Karpas-422 (cell line): ENCODE results near the gene ERC1. TPM values are rescaled to one million over a fixed set of nuclear protein-coding genes. Genes with fewer than 3 reads are reported as not detected.
A peak's percentile ranks its signal among the peaks of the same experiment; 100 is the strongest.

Source experiments
- DNase-seq: peaks from one replicate; pipeline ENCODE4 v3.0.0-alpha.2; 2015
- H2AFZ ChIP-seq: fragments of 200-600 bp; sonication (generic); 2 replicates; pipeline ENCODE4 v1.6.1; 2014; ENCODE audit warnings: antibody characterized with exemption, low read length, mixed read lengths
- H3K27ac ChIP-seq: fragments of 200-600 bp; sonication (generic); 2 replicates; pipeline ENCODE4 v1.5.1; 2014; ENCODE audit warnings: mild to moderate bottlenecking, low read length, moderate library complexity
- H3K27me3 ChIP-seq: fragments of 200-600 bp; sonication (generic); 2 replicates; pipeline ENCODE4 v1.6.1; 2014; ENCODE audit warnings: low read length, mixed read lengths
- H3K36me3 ChIP-seq: fragments of 200-600 bp; sonication (generic); 2 replicates; pipeline ENCODE4 v1.6.1; 2014; ENCODE audit warnings: low read length, mixed read lengths; ENCODE audit not compliant: insufficient read depth
- H3K4me1 ChIP-seq: fragments of 200-600 bp; sonication (generic); 2 replicates; pipeline ENCODE4 v1.6.1; 2014; ENCODE audit warnings: mild to moderate bottlenecking, low read length, mixed read lengths
- H3K4me2 ChIP-seq: fragments of 200-600 bp; sonication (generic); 2 replicates; pipeline ENCODE4 v1.6.1; 2014; ENCODE audit warnings: low read length, low read depth, mild to moderate bottlenecking; ENCODE audit not compliant: poor library complexity, severe bottlenecking
- H3K4me3 ChIP-seq: fragments of 200-600 bp; sonication (generic); 2 replicates; pipeline ENCODE4 v1.5.1; 2014; ENCODE audit warnings: mild to moderate bottlenecking, antibody characterized with exemption, low read length, mixed read lengths
- H3K79me2 ChIP-seq: fragments of 200-600 bp; sonication (generic); 2 replicates; pipeline ENCODE4 v1.6.1; 2014; ENCODE audit warnings: mild to moderate bottlenecking, low read length, mixed read lengths
- H3K9ac ChIP-seq: fragments of 200-600 bp; sonication (generic); 2 replicates; pipeline ENCODE4 v1.6.0; 2014; ENCODE audit warnings: low read length
- H3K9me2 ChIP-seq: fragments of 200-600 bp; sonication (generic), shearing (Covaris generic); replicated peaks from 2 replicates; pipeline ENCODE4 v1.6.0; 2014; ENCODE audit warnings: mild to moderate bottlenecking, low read length, moderate library complexity; ENCODE audit not compliant: insufficient read depth
- H3K9me3 ChIP-seq: fragments of 300-700, 200-600 bp; sonication (generic); 2 replicates; pipeline ENCODE4 v1.6.1; 2014; ENCODE audit warnings: low read length, mixed read lengths
- H4K20me1 ChIP-seq: fragments of 200-600 bp; sonication (generic); 2 replicates; pipeline ENCODE4 v1.6.1; 2014; ENCODE audit warnings: mild to moderate bottlenecking, antibody characterized with exemption, low read length, low read depth; ENCODE audit not compliant: insufficient read depth
- total RNA-seq: library from RNA; depleted of rRNA; stranded (reverse); fragments of >200 nt; shearing (Covaris generic); gene quantifications from 2 replicates; pipeline ENCODE4 v1.2.3, GENCODE V29; 2014; ENCODE audit warnings: low replicate concordance

The ERC1 gene
- total RNA-seq, 1 experiment from 2014 or later: 20.3 TPM

DNA sequence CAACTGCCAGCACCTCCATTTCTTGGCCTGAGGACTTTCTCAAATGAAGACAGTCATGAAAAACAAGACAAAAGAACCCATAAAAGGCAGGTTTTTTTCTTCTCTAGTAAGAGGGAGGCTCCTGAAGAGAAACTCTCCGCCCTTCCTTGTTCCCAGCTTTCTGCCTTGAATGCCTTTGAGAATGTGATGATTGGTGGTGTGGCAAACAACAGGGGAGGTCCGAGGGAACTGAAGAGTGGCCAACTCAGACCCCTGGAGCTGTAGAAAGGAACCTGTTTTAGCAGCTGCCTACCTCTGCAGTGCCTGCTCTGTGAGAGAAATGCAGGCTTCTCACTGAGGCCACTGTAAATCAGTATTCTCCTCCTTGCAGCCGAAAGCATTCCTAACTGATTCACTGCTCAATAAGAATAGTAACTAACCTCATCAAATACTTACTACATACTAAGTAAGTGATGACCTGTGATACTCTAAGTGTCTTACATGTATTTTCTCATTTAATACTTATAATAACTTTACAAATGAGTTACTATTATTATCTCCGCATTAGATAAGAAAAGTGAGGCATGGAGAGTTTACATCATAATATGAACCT, 16.7 kb upstream of the ERC1 start:
- H3K4me3 ChIP-seq: no peak overlapping the region
- no peaks in the 10 kb centered on the region for H3K9me2 ChIP-seq
- H3K27me3 ChIP-seq: no peaks in the 10 kb centered on the region
- no peaks in the 10 kb centered on the region for H4K20me1 ChIP-seq
- peaks cover 6% of the 10 kb centered on the region for H3K4me1 ChIP-seq
- no peak overlapping the region for H3K4me2 ChIP-seq
- no peak overlapping the region for H3K27ac ChIP-seq
- no peaks in the 10 kb centered on the region for H3K36me3 ChIP-seq
- DNase-seq: no peak
- no peak overlapping the region for H2AFZ ChIP-seq
- no peaks in the 10 kb centered on the region for H3K79me2 ChIP-seq
- no peaks in the 10 kb centered on the region for H3K9me3 ChIP-seq
- H3K9ac ChIP-seq: no peak overlapping the region

DNA sequence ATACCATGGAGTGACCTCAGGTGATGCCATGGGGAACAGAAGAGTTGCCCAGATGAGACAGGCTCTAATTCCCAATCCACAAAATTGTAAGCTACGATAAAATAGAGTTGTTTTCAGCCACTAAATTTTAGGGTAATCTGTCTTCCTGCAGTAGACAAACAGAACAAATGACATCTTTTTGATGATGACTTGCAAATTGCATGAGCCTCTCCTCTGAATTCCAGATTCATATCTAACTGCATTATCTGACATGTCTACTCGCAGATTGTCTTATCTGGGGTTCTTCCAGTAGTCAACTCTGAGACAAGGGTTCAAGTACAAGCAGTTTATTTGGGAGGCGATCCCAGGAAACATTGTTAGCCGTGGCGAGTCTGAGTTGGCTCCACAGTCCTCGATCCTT, 14.4 kb upstream of the ERC1 start:
- Histone ChIP-seq H3K27me3 (no peaks in the 10 kb centered on the region), H3K79me2 (no peaks in the 10 kb centered on the region), H3K4me3 (no peak overlapping the region), H2AFZ (no peak overlapping the region), H3K27ac (no peak overlapping the region), H3K4me1 (peaks cover 6% of the 10 kb centered on the region), H3K9me2 (no peaks in the 10 kb centered on the region), H4K20me1 (no peaks in the 10 kb centered on the region), H3K9ac (no peak overlapping the region), H3K4me2 (no peak overlapping the region), H3K9me3 (no peaks in the 10 kb centered on the region), H3K36me3 (no peaks in the 10 kb centered on the region)
- no peak for DNase-seq

DNA sequence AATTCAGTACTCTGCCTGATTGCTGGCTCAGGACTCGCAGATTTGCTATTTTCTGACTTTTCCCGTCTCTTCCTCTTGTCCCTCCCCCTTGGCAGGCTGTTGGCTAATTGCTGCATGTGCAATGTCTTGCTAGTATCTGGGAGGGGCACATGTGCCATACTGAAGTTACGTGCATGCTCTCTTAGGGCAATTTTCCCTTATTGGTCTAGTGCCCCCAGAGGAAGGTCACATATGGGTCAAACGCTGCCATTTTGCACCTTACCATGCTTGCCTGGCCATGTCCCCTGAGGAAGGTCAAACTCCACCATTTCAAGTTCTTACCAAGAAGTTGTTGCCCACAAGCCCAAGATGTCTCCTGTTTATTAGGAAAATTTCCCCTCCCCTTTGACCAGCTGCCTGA, 13.9 kb upstream of the ERC1 start:
- H3K36me3 ChIP-seq: no peaks in the 10 kb centered on the region
- H3K9me2 ChIP-seq: no peaks in the 10 kb centered on the region
- no peak overlapping the region for H2AFZ ChIP-seq
- no peak overlapping the region for H3K27ac ChIP-seq
- H3K4me1 ChIP-seq: peaks cover 6% of the 10 kb centered on the region
- H3K4me2 ChIP-seq: no peak overlapping the region
- no peaks in the 10 kb centered on the region for H4K20me1 ChIP-seq
- no peak overlapping the region for H3K9ac ChIP-seq
- peak; percentile 48 for DNase-seq
- no peaks in the 10 kb centered on the region for H3K9me3 ChIP-seq
- H3K27me3 ChIP-seq: no peaks in the 10 kb centered on the region
- no peaks in the 10 kb centered on the region for H3K79me2 ChIP-seq
- H3K4me3 ChIP-seq: no peak overlapping the region

DNA sequence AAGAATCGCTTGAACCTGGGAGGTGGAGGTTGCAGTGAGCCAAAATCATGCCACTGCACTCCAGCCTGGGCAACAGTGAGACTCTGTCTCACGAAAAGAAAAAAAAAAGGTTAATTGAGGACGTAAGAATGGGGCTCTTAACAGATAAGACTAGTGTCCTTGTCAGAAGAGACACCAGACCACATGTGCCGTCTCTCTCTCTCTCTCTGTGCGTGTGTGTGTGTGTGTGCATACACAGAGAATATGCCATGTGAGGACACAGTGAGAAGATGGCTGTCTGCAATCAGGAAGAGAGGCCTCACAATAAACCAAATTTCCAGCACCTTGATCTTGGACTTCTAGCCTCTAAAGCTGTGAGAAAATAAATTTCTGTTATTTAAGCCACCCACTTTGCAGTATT, 11.7 kb upstream of the ERC1 start:
- Histone ChIP-seq H4K20me1 (no peaks in the 10 kb centered on the region), H3K9me3 (no peaks in the 10 kb centered on the region), H3K4me3 (no peak overlapping the region), H3K4me1 (peaks cover 6% of the 10 kb centered on the region), H3K9me2 (no peaks in the 10 kb centered on the region), H3K27me3 (no peaks in the 10 kb centered on the region), H2AFZ (no peak overlapping the region), H3K9ac (no peak overlapping the region), H3K79me2 (no peaks in the 10 kb centered on the region), H3K36me3 (no peaks in the 10 kb centered on the region), H3K27ac (no peak overlapping the region), H3K4me2 (no peak overlapping the region)
- DNase-seq: no peak

DNA sequence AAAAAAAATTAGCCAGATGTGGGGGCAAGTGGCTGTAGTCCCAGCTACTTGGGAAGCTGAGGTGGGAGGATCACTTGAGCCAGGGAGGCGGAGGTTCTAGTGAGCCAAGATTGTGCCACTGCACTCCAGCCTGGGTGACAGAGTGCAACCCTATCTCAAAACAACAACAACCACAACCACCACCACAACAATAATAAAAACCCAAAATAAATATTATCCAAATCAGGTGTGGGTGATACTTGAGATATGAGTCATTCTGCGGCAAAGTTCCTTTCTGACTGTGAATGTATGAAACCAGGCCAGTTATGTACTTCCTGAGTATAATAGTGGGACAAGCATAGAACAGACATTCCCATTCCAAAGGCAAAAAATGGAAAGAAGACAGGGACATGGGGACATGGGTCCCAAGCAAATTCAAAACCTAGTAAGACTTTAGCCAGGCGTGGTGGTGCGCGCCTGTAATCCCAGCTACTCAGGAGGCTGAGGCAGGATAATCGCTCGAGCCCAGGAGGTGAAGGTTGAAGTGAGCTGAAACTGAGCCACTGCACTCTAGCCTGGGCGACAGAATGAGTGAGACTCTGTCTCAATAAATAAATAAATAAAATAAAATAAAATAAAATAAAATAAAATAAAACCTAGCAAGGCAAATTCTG, 9.7 kb upstream of the ERC1 start:
- H3K9me2 ChIP-seq: no peaks in the 10 kb centered on the region
- peaks cover 6% of the 10 kb centered on the region for H3K4me1 ChIP-seq
- H3K36me3 ChIP-seq: no peaks in the 10 kb centered on the region
- no peak overlapping the region for H3K4me2 ChIP-seq
- H3K27me3 ChIP-seq: no peaks in the 10 kb centered on the region
- H3K9ac ChIP-seq: no peak overlapping the region
- no peaks in the 10 kb centered on the region for H4K20me1 ChIP-seq
- H3K79me2 ChIP-seq: no peaks in the 10 kb centered on the region
- H3K27ac ChIP-seq: no peak overlapping the region
- DNase-seq: no peak
- H3K4me3 ChIP-seq: no peak overlapping the region
- no peaks in the 10 kb centered on the region for H3K9me3 ChIP-seq
- no peak overlapping the region for H2AFZ ChIP-seq

DNA sequence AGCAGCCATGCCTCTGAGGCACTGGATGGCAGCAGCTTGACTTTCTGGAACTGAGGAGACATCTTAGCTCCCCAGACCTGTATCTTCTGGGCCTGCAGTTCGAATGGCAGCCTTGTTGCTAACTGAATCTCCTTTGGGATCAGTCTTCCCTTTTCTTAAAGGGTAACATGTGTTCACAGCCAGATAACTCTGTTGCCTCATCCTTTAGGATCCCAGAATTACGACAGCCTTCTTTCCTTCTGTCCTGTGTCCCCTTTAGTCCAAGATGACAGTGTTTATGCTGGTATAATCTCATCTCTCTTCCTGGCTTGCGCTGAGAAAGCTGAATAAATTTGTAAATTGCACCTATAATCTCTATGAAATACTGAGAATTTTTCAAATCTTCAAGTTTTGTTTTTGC, 9.1 kb upstream of the ERC1 start:
- Histone ChIP-seq H4K20me1 (no peaks in the 10 kb centered on the region), H3K9me3 (no peaks in the 10 kb centered on the region)

DNA sequence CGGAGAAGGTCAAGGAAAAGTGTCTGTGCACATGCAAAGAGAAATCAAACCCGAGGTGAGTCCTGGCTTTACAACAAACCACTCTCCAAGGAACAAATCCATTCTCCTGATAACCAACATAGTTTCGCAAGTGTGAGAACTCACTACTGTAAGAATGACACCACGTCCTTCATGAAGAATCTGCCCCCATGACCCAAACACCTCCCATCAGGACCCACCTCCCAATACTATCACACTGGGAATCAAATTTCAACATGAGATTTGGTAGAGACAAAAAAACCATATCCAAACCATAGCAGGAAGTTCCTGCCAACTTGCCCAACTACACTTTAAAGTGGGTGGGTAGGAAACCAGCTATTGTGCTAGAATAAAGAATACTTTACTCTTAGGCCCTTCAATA, 2.4 kb upstream of the ERC1 start:
- Histone ChIP-seq H3K9ac (no peak overlapping the region), H3K4me2 (peak overlapping the region; percentile 98), H3K36me3 (no peaks in the 10 kb centered on the region), H3K9me2 (no peaks in the 10 kb centered on the region), H3K79me2 (0 out of 2 replicates have a peak, but pooled peaks cover 3% of the 10 kb centered on the region), H3K4me1 (peaks cover 33% of the 10 kb centered on the region), H3K27ac (no peak overlapping the region), H3K27me3 (no peaks in the 10 kb centered on the region), H3K4me3 (no peak overlapping the region), H4K20me1 (peaks cover 4% of the 10 kb centered on the region; the same call in 1 of the 2 replicates), H2AFZ (no peak overlapping the region), H3K9me3 (no peaks in the 10 kb centered on the region)
- DNase-seq: no peak

More for the DNA sequence above, 9.1 kb upstream of the ERC1 start:
- Histone ChIP-seq H3K9ac (no peak overlapping the region), H3K4me2 (no peak overlapping the region), H3K27me3 (no peaks in the 10 kb centered on the region), H3K4me3 (no peak overlapping the region), H3K9me2 (no peaks in the 10 kb centered on the region), H3K4me1 (peaks cover 6% of the 10 kb centered on the region), H3K27ac (no peak overlapping the region), H3K79me2 (no peaks in the 10 kb centered on the region), H2AFZ (no peak overlapping the region), H3K36me3 (no peaks in the 10 kb centered on the region)
- DNase-seq: no peak

DNA sequence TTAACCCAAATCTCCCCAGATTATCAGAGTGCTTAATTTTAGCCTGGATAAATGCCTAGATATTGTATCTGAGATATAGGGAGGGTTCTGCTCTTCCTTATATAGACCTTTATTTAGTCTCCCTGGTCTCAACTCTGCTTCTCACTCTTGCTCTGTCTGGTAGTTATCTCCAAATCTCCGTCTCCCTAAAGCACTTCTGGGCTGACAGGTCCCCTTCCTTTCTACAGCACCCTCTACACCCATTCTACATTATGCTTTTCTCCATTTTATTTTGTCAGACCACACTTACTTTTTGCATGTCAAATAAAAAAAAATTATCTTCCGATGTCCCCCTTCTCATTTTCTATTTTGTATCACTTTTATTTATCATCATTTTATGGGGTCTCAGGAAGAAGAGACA, 2.0 kb upstream of the ERC1 start:
- Histone ChIP-seq H3K27me3 (no peaks in the 10 kb centered on the region), H3K9me3 (no peaks in the 10 kb centered on the region), H3K9me2 (no peaks in the 10 kb centered on the region), H3K4me2 (peak overlapping the region; percentile 98), H3K9ac (no peak overlapping the region), H2AFZ (no peak overlapping the region), H3K4me3 (no peak overlapping the region), H4K20me1 (peaks cover 4% of the 10 kb centered on the region; the same call in 1 of the 2 replicates), H3K36me3 (no peaks in the 10 kb centered on the region), H3K79me2 (0 out of 2 replicates have a peak, but pooled peaks cover 3% of the 10 kb centered on the region), H3K27ac (no peak overlapping the region), H3K4me1 (peaks cover 33% of the 10 kb centered on the region)
- no peak for DNase-seq
